Camera-type eye (tissue), 1 donor: ENCODE data around the gene KLK14. TPM values are rescaled to one million over a fixed set of nuclear protein-coding genes. Genes with fewer than 3 reads are reported as not detected.

ENCODE experiments used
- total RNA-seq: library from RNA; depleted of rRNA; stranded (reverse); fragments of >200 nt; gene quantifications from one replicate; pipeline ENCODE4 v1.2.3, GENCODE V29; 2014

Gene KLK14
- not detected for total RNA-seq

DNA sequence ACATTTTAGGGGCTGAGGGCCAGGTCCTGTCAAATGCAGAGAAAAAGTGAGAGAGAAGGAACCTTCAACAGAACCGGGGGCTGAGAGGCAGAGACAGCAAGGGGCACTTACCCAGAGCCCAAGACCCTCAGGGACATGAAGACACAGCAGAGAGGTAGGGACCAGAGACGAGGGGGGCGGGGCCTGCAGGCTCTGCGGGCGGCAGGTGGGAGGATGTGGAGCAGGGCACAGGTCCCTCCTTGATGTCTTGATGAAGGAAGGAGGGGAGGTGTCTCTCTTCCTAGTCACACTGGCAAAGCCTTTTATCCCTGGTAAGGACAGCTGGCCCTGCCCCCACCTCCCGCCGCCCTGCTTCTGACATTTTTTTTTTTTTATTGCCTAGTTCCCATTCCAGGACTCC, at the start of gene KLK14:
Gene KLK14 (minus strand): TSS at position 277 of the 400 bp plus-strand sequence. CDS start 273 bp downstream, at position 4.

GRCh38 chr19:51124729-51125128, 42.0 kb upstream of the KLK14 start, which contains the start of gene SIGLEC9:
TSS of gene SIGLEC9 (plus strand) at chr19:51124906. CDS start at chr19:51124975, 69 bp downstream.

GRCh38 chr19:51108066-51108804, 25.5 kb upstream of the KLK14 start, which contains the start of gene CTU1:
TSS of gene CTU1 (minus strand) at chr19:51108409. CDS start at chr19:51104569, 3,840 bp downstream.

DNA sequence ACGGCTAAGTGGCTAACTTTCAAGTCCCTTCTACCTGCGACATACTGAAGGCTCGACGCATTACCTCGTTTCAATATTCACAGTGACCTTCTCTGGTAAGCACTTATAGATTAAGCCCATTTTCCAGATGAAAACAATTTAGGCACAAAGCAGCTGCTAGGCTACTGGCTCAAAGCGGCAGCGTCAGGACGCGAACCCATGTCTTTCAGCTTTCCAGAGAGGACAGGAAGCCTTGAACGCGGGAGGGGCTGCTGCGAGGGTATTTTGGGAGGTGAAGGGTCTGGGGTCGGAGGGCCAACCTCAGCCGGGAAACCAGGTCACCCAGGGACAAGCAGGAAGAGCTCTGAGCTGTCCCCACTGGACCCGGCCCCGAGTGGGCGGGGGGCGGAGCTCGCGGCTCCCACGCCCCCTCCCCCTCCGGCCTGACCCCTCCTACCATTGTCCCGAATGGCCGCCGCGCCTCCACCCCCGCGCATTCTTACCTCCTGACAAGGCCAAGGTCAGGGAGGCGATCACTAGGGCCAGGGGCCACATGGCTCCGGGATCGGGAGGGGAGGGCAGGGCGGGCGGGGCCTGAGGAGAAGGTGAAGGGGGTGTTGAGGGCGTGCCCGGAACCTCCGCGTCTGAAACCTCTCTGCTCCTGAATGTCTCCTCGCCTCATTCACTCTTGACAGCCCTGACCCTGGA, 18.0 kb downstream of the KLK14 start, which contains the start of gene KLK13:
Gene KLK13 (minus strand): TSS at position 559 of the 687 bp plus-strand sequence. CDS start 25 bp downstream, at position 534.

GRCh38 chr19:51034704-51035103, 48.0 kb downstream of the KLK14 start, which contains the start of gene KLK12:
TSS of gene KLK12 (minus strand) at chr19:51035002. CDS start at chr19:51034621, 381 bp downstream.

Other genes starting within 250 kb of the KLK14 start
- not detected for gene KLK15, start 249.3 kb downstream of the KLK14 start, total RNA-seq
- not detected for gene KLK3, start 228.0 kb downstream of the KLK14 start, total RNA-seq
- not detected for gene KLK2, start 209.4 kb downstream of the KLK14 start, total RNA-seq
- gene KLK4, start 171.5 kb downstream of the KLK14 start, total RNA-seq = not detected
- 0.66 TPM for gene KLK5, start 129.8 kb downstream of the KLK14 start, total RNA-seq
- gene KLK6, start 113.3 kb downstream of the KLK14 start, total RNA-seq = not detected
- not detected for gene KLK7, start 99.0 kb downstream of the KLK14 start, total RNA-seq
- not detected for gene KLK8, start 81.3 kb downstream of the KLK14 start, total RNA-seq
- gene KLK10, start 63.2 kb downstream of the KLK14 start, total RNA-seq = 1.9 TPM
- 4.7 TPM for gene KLK11, start 56.3 kb downstream of the KLK14 start, total RNA-seq
- gene KLK12, start 47.9 kb downstream of the KLK14 start, total RNA-seq = not detected
- not detected for gene KLK13, start 17.8 kb downstream of the KLK14 start, total RNA-seq
- 4.0 TPM for gene CTU1, start 25.5 kb upstream of the KLK14 start, total RNA-seq
- gene SIGLEC9, start 42.0 kb upstream of the KLK14 start, total RNA-seq = 0.99 TPM
- 1.2 TPM for gene SIGLEC7, start 59.4 kb upstream of the KLK14 start, total RNA-seq
- gene CD33, start 142.2 kb upstream of the KLK14 start, total RNA-seq = 1.7 TPM
- not detected for gene SIGLECL1, start 168.2 kb upstream of the KLK14 start, total RNA-seq
- 10.9 TPM for gene IGLON5, start 228.8 kb upstream of the KLK14 start, total RNA-seq